H9 (cell line): Measurements from ENCODE around the gene ZNF431. TPM values are rescaled to one million over a fixed set of nuclear protein-coding genes. Genes with fewer than 3 reads are reported as not detected.
A peak's percentile ranks its signal among the peaks of the same experiment; 100 is the strongest.

Experiments used
- DNase-seq: peaks from one replicate; pipeline ENCODE4 v3.0.0-alpha.2; 2017
- H2AFZ ChIP-seq: one replicate; pipeline ENCODE4 v1.6.1; 2013; ENCODE audit warnings: mild to moderate bottlenecking, low read length, control low read depth, moderate library complexity
- H2AK5ac ChIP-seq: 2 replicates; pipeline ENCODE4 v1.6.1; 2013; ENCODE audit warnings: low read length, control low read depth, mixed read lengths; ENCODE audit not compliant: insufficient read length
- H2BK120ac ChIP-seq: one replicate; pipeline ENCODE4 v1.6.1; 2013; ENCODE audit warnings: low read depth, mild to moderate bottlenecking, low read length, control low read depth, inconsistent platforms; ENCODE audit not compliant: poor library complexity, severe bottlenecking
- H2BK12ac ChIP-seq: 2 replicates; pipeline ENCODE4 v1.6.1; 2013; ENCODE audit warnings: low read length, control low read depth, mixed read lengths, low read depth; ENCODE audit not compliant: insufficient read length
- H2BK15ac ChIP-seq: 2 replicates; pipeline ENCODE4 v1.6.1; 2013; ENCODE audit warnings: low read depth, low read length, control low read depth
- H2BK20ac ChIP-seq: one replicate; pipeline ENCODE4 v1.6.1; 2013; ENCODE audit warnings: low read depth, mild to moderate bottlenecking, low read length, control low read depth, inconsistent platforms; ENCODE audit not compliant: poor library complexity, severe bottlenecking
- H2BK5ac ChIP-seq: 2 replicates; pipeline ENCODE4 v1.6.1; 2013; ENCODE audit warnings: low read length, control low read depth, mixed read lengths; ENCODE audit not compliant: insufficient read length
- H3K14ac ChIP-seq: 2 replicates; pipeline ENCODE4 v1.6.1; 2013; ENCODE audit warnings: low read length, control low read depth; ENCODE audit not compliant: insufficient read depth
- H3K18ac ChIP-seq: 2 replicates; pipeline ENCODE4 v1.6.1; 2013; ENCODE audit warnings: low read depth, mild to moderate bottlenecking, mixed read lengths, low read length, control low read depth; ENCODE audit not compliant: insufficient read length
- H3K23ac ChIP-seq: 2 replicates; pipeline ENCODE4 v1.6.1; 2013; ENCODE audit warnings: low read length, control low read depth, mixed read lengths, low read depth; ENCODE audit not compliant: insufficient read length
- H3K23me2 ChIP-seq: 2 replicates; pipeline ENCODE4 v1.6.1; 2013; ENCODE audit warnings: low read depth, mild to moderate bottlenecking, mixed read lengths, low read length, control low read depth; ENCODE audit not compliant: insufficient read length, poor library complexity, severe bottlenecking
- H3K27ac ChIP-seq: 2 replicates; pipeline ENCODE4 v1.5.1; 2013; ENCODE audit warnings: low read length, control low read depth, mixed read lengths, low read depth; ENCODE audit not compliant: insufficient read length
- H3K27me3 ChIP-seq: 2 replicates; pipeline ENCODE4 v1.6.1; 2013; ENCODE audit warnings: low read length, control low read depth, inconsistent platforms; ENCODE audit not compliant: insufficient read depth
- H3K4ac ChIP-seq: 2 replicates; pipeline ENCODE4 v1.6.1; 2013; ENCODE audit warnings: low read depth, mild to moderate bottlenecking, control low read depth, inconsistent platforms, low read length, moderate library complexity
- H3K4me1 ChIP-seq: 2 replicates; pipeline ENCODE4 v1.6.1; 2013; ENCODE audit warnings: low read length, control low read depth, inconsistent platforms; ENCODE audit not compliant: insufficient read depth
- H3K4me2 ChIP-seq: 2 replicates; pipeline ENCODE4 v1.6.1; 2013; ENCODE audit warnings: low read length, control low read depth, mixed read lengths; ENCODE audit not compliant: insufficient read length, insufficient read depth
- H3K56ac ChIP-seq: 2 replicates; pipeline ENCODE4 v1.6.1; 2013; ENCODE audit warnings: low read depth, mild to moderate bottlenecking, mixed read lengths, low read length, control low read depth; ENCODE audit not compliant: insufficient read length
- H3K79me1 ChIP-seq: 2 replicates; pipeline ENCODE4 v1.6.1; 2013; ENCODE audit warnings: low read depth, mild to moderate bottlenecking, moderate library complexity, low read length, control low read depth, inconsistent platforms; ENCODE audit not compliant: insufficient read depth, poor library complexity, severe bottlenecking
- H3K79me2 ChIP-seq: 2 replicates; pipeline ENCODE4 v1.6.1; 2013; ENCODE audit warnings: low read length, control low read depth, inconsistent platforms; ENCODE audit not compliant: insufficient read depth
- H3K9ac ChIP-seq: 2 replicates; pipeline ENCODE4 v1.6.1; 2013; ENCODE audit warnings: low read length, control low read depth, mixed read lengths; ENCODE audit not compliant: insufficient read length; ENCODE audit errors: extremely low read depth
- H3K9me3 ChIP-seq: one replicate; pipeline ENCODE4 v1.6.1; 2013; ENCODE audit warnings: low read depth, low read length, inconsistent platforms; ENCODE audit not compliant: control insufficient read depth
- H3T11ph ChIP-seq: one replicate; pipeline ENCODE4 v1.6.1; 2013; ENCODE audit warnings: mild to moderate bottlenecking, low read length, control low read depth, inconsistent platforms
- H4K20me1 ChIP-seq: one replicate; pipeline ENCODE4 v1.6.1; 2013; ENCODE audit not compliant: control insufficient read depth, insufficient read length, insufficient read depth
- H4K5ac ChIP-seq: 2 replicates; pipeline ENCODE4 v1.6.1; 2013; ENCODE audit warnings: low read depth, mild to moderate bottlenecking, mixed read lengths, low read length, control low read depth; ENCODE audit not compliant: insufficient read length
- H4K8ac ChIP-seq: replicated peaks from 2 replicates; pipeline ENCODE4 v1.6.1; 2013; ENCODE audit warnings: low read length, control low read depth, mixed read lengths, low read depth; ENCODE audit not compliant: insufficient read length
- H4K91ac ChIP-seq: 2 replicates; pipeline ENCODE4 v1.6.1; 2013; ENCODE audit warnings: low read depth, mild to moderate bottlenecking, moderate library complexity, mixed read lengths, low read length, control low read depth; ENCODE audit not compliant: insufficient read length
- H3K27ac Mint-ChIP-seq, 3 experiments: 2 replicates in 2 of 3; 3 replicates in 1 of 3; pipeline ENCODE4 v1.8.0; 2020 to 2021; ENCODE audit warnings: mixed read lengths in 3 of 3, mild to moderate bottlenecking in 1 of 3, moderate library complexity in 1 of 3
- H3K27me3 Mint-ChIP-seq: 2 replicates; pipeline ENCODE4 v1.8.0; 2021; ENCODE audit warnings: low read depth, mild to moderate bottlenecking, moderate library complexity, mixed read lengths
- H3K36me3 Mint-ChIP-seq, 3 experiments: 2 replicates in 2 of 3; 3 replicates in 1 of 3; pipeline ENCODE4 v1.8.0; 2020 to 2021; ENCODE audit warnings: low read depth in 3 of 3, mixed read lengths in 3 of 3; ENCODE audit not compliant: insufficient read depth in 1 of 3
- H3K4me1 Mint-ChIP-seq, 2 experiments: 2 replicates each; pipeline ENCODE4 v1.8.0; 2020; ENCODE audit warnings: mixed read lengths in 2 of 2
- H3K4me3 Mint-ChIP-seq, 2 experiments: 2 replicates in 1 of 2; 3 replicates in 1 of 2; pipeline ENCODE4 v1.8.0; 2020 to 2021; ENCODE audit warnings: mild to moderate bottlenecking in 2 of 2, mixed read lengths in 2 of 2, moderate library complexity in 1 of 2
- H3K9me3 Mint-ChIP-seq, 2 experiments: 2 replicates in 1 of 2; 3 replicates in 1 of 2; pipeline ENCODE4 v1.8.0; 2020; ENCODE audit warnings: mild to moderate bottlenecking in 2 of 2, mixed read lengths in 2 of 2, moderate library complexity in 1 of 2
- CTCF ChIP-seq: fragments of 200-600 bp; sonication (generic); conservative IDR thresholded peaks from 3 replicates; pipeline ENCODE4 v1.8.0; 2021; ENCODE audit warnings: antibody characterized with exemption, mild to moderate bottlenecking
- WGBS: extraction: QIAGEN DNeasy Blood & Tissue Kit; methylation state at CpG from one replicate; pipeline ENCODE4 v1.1.7; 2013; ENCODE audit warnings: missing lambda C conversion rate, low lambda C conversion rate, mixed read lengths; ENCODE audit not compliant: insufficient read length; ENCODE audit errors: extremely low coverage; 5-methylcytosine and 5-hydroxymethylcytosine counted together
- total RNA-seq: library from RNA; stranded (reverse); gene quantifications from 2 replicates; pipeline ENCODE4 v1.2.1, GENCODE V29; 2021

The ZNF431 gene
- total RNA-seq, 1 experiment from 2014 or later = 47.4 TPM

DNA sequence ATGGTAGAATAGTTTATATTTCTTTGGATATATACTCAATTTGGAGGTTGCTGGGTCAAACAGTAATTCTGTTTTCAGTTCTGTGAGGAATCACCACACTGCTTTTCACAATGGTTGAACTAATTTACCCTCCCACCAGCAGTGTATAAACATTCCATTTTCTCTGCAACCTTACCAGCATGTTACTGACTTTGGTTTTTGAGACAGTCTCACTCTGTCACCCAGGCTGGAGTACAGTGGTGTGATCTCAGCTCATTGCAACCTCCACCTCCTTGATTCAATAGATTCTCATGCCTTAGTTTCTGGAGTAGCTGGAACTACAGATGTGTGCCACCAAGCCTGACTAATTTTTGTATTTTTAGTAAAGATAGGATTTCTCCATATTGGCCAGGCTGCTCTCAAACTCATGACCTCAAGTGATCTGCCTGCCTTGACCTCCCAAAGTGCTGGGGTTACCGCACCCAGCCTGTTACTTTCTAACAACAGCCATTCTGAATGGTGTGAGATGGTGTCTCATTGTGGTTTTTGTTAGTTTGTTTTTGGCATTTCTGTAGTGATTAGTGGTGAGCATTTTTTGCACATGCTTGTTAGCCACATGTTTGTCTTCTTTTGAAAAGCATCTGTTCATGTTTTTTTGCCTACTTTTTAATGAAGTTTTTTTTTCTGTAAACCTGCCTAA lies 47.4 kb upstream of the ZNF431 start:
- no peaks in the 10 kb centered on the region for H3K27me3 ChIP-seq
- no peak overlapping the region for H3T11ph ChIP-seq
- no peak overlapping the region for H4K91ac ChIP-seq
- peaks cover 7% of the 10 kb centered on the region; the same call in 1 of the 2 replicates for H3K79me2 ChIP-seq
- no peaks in the 10 kb centered on the region for H4K20me1 ChIP-seq
- no peak overlapping the region for H3K9ac ChIP-seq
- H2BK15ac ChIP-seq = no peak overlapping the region
- H3K79me1 ChIP-seq = peaks cover 3% of the 10 kb centered on the region
- H3K56ac ChIP-seq = no peak overlapping the region
- H3K27me3 Mint-ChIP-seq = no peaks in the 10 kb centered on the region
- H2BK12ac ChIP-seq = no peak overlapping the region
- no peaks in the 10 kb centered on the region for H3K9me3 ChIP-seq
- no peak overlapping the region for H3K27ac ChIP-seq
- H3K23me2 ChIP-seq = no peaks in the 10 kb centered on the region
- H3K4me2 ChIP-seq = no peak overlapping the region
- peaks cover 40 to 72% (median 66%) of the 10 kb centered on the region in 3 experiments for H3K36me3 Mint-ChIP-seq
- no peak for DNase-seq
- no peak overlapping the region for H2AFZ ChIP-seq
- WGBS = no CpG with 5 or more reads among the region's 1 CpG
- no peak overlapping the region for H3K14ac ChIP-seq
- H2BK120ac ChIP-seq = no peak overlapping the region
- H3K4me3 Mint-ChIP-seq = no peak overlapping the region
- no peak overlapping the region for H3K23ac ChIP-seq
- H3K18ac ChIP-seq = no peak overlapping the region
- H3K4me1 ChIP-seq = no peaks in the 10 kb centered on the region
- no peaks in the 10 kb centered on the region; a peak in 1 of 5 replicates for H3K9me3 Mint-ChIP-seq
- no peak overlapping the region for H3K4ac ChIP-seq
- TF ChIP-seq CTCF = no peak
- H4K5ac ChIP-seq = no peak overlapping the region
- H2AK5ac ChIP-seq = no peak overlapping the region
- H3K4me1 Mint-ChIP-seq = peaks cover 25 to 26% of the 10 kb centered on the region in 2 experiments
- no peak overlapping the region for H2BK20ac ChIP-seq
- no peak overlapping the region for H4K8ac ChIP-seq
- H2BK5ac ChIP-seq = no peak overlapping the region
- peak overlapping the region in 1 of 3 experiments; percentile 62; a peak in 2 of 7 replicates for H3K27ac Mint-ChIP-seq
